Nephron (organoid): ENCODE results near the gene FYTTD1.

Source experiments
- H3K27ac Mint-ChIP-seq, 3 experiments: 2 replicates each; pipeline ENCODE4 v1.8.0; 2020; ENCODE audit warnings: mixed read lengths in 3 of 3, mild to moderate bottlenecking in 2 of 3, moderate library complexity in 1 of 3
- H3K27me3 Mint-ChIP-seq: 2 replicates; pipeline ENCODE4 v1.8.0; 2021; ENCODE audit warnings: low read depth, mild to moderate bottlenecking, moderate library complexity, mixed read lengths
- H3K36me3 Mint-ChIP-seq: 2 replicates; pipeline ENCODE4 v1.8.0; 2020; ENCODE audit warnings: low read depth, mixed read lengths
- H3K4me1 Mint-ChIP-seq: 2 replicates; pipeline ENCODE4 v1.8.0; 2020; ENCODE audit warnings: mixed read lengths
- H3K4me3 Mint-ChIP-seq, 3 experiments: 2 replicates each; pipeline ENCODE4 v1.8.0; 2020; ENCODE audit warnings: mild to moderate bottlenecking in 3 of 3, mixed read lengths in 3 of 3, moderate library complexity in 2 of 3
- H3K9me3 Mint-ChIP-seq: 2 replicates; pipeline ENCODE4 v1.8.0; 2020; ENCODE audit warnings: mixed read lengths
- TF ChIP-seq, protein P1 (sequence below), 3 experiments: fragments of 200-600 bp; sonication (generic); IDR thresholded peaks; one replicate each; pipeline ENCODE4 v1.5.0; 2021; ENCODE audit warnings: antibody characterized with exemption in 3 of 3; ENCODE audit not compliant: unreplicated experiment in 3 of 3

The FYTTD1 gene

DNA sequence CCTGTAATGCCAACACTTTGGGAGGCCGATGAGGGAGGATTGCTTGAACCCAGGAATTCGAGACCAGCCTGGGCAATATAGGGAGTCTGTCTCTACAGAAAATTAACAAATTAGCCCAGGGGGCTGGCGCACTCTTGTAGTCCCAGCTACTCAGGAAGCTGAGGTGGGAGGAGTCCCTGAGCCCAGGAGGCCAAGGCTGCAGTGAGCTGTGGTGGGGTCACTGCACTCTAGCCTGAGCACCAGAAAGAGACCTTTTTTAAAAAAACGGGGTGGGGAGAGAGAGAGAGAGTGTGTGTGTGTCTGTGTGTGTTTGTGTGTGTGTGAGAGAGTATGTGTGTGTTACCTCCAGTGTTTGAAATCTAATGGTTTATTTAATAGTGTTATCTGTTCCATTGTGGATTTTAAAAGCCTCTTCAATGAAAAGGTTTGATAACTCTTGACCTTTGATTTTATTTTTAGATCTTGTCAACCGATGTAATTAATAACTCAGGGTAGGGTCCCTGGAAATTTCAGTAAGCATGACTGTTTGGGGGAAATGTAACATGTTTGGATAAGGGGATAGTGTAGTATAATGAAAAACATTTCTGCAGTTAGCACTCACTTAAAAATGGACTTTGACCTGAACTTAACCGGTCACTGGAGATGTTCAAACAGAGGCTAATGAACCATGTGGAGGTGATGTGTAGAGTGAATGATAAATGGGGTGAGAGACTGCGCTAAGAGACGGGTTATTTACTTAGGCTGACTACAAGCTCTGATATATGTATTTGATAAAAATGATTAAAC is 71.1 kb downstream of the FYTTD1 start:
- Mint-ChIP-seq H3K4me1 (no peaks in the 10 kb centered on the region), H3K9me3 (no peaks in the 10 kb centered on the region), H3K4me3 (peak overlapping the region in 1 of 3 experiments; percentile 22), H3K27me3 (no peaks in the 10 kb centered on the region), H3K36me3 (peaks cover 57% of the 10 kb centered on the region), H3K27ac (peak overlapping the region in 2 of 3 experiments; percentile 14 to 27)
- TF ChIP-seq, protein P1, sequence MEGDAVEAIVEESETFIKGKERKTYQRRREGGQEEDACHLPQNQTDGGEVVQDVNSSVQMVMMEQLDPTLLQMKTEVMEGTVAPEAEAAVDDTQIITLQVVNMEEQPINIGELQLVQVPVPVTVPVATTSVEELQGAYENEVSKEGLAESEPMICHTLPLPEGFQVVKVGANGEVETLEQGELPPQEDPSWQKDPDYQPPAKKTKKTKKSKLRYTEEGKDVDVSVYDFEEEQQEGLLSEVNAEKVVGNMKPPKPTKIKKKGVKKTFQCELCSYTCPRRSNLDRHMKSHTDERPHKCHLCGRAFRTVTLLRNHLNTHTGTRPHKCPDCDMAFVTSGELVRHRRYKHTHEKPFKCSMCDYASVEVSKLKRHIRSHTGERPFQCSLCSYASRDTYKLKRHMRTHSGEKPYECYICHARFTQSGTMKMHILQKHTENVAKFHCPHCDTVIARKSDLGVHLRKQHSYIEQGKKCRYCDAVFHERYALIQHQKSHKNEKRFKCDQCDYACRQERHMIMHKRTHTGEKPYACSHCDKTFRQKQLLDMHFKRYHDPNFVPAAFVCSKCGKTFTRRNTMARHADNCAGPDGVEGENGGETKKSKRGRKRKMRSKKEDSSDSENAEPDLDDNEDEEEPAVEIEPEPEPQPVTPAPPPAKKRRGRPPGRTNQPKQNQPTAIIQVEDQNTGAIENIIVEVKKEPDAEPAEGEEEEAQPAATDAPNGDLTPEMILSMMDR (IDR thresholded peaks at IDR 0.05; ENCODE audit: unreplicated experiment in 3 of 3): no peak

GRCh38 chr3:197829397-197830045 is 79.8 kb downstream of the FYTTD1 start:
- Mint-ChIP-seq H3K27me3 (no peaks in the 10 kb centered on the region), H3K27ac (no peak overlapping the region), H3K4me3 (no peak overlapping the region), H3K4me1 (no peaks in the 10 kb centered on the region), H3K36me3 (peaks cover 66% of the 10 kb centered on the region), H3K9me3 (no peaks in the 10 kb centered on the region)
- TF ChIP-seq, protein P1 (IDR thresholded peaks at IDR 0.05; ENCODE audit: unreplicated experiment in 3 of 3): no peak

DNA sequence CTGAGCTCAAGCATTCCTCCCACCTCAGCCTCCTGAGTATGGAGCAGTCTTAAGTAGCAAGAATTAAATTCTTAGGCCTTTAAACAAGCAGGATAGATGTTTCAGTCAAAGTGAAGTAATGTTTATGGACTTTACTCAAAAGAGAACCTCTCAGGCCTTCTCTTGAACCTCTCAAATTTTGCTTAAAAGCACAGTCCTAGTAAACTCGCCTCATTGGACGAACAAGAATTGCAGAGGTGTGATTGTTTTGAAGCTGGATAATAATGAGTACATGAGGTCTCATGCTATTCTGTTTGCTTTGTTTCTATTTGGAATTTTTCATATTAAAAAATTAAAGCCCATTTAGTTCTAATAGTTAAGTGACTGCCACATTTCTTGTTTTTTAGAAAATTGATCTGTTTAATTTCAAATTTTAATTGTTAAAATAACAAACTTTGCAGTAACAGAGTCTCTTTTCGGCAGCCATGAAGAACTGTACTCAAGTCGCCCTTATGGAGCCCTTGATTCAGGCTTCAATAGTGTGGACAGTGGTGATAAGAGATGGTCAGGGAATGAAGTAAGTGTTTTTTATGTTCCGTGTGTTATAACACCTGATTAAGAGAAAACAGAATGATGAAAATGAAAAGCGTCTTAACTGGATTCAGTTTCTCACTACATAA is 80.8 kb downstream of the FYTTD1 start:
- Mint-ChIP-seq H3K4me1 (peaks cover 1% of the 10 kb centered on the region), H3K27ac (no peak overlapping the region), H3K36me3 (peaks cover 63% of the 10 kb centered on the region), H3K4me3 (no peak overlapping the region), H3K27me3 (no peaks in the 10 kb centered on the region), H3K9me3 (no peaks in the 10 kb centered on the region)
- TF ChIP-seq, protein P1 (IDR thresholded peaks at IDR 0.05; ENCODE audit: unreplicated experiment in 3 of 3): no peak

- H3K27ac Mint-ChIP-seq: no peak overlapping the region
Observed at GRCh38 chr3:197830967-197831313, 81.3 kb downstream of the FYTTD1 start.

GRCh38 chr3:197833930-197834715 is 84.4 kb downstream of the FYTTD1 start:
- Mint-ChIP-seq H3K27me3 (no peaks in the 10 kb centered on the region), H3K36me3 (peaks cover 53% of the 10 kb centered on the region), H3K27ac (no peak overlapping the region), H3K4me1 (peaks cover 4% of the 10 kb centered on the region), H3K9me3 (no peaks in the 10 kb centered on the region), H3K4me3 (no peak overlapping the region)
- TF ChIP-seq, protein P1 (IDR thresholded peaks at IDR 0.05; ENCODE audit: unreplicated experiment in 3 of 3): no peak

More at GRCh38 chr3:197830967-197831313, 81.3 kb downstream of the FYTTD1 start:
- Mint-ChIP-seq H3K27me3 (no peaks in the 10 kb centered on the region), H3K36me3 (peaks cover 65% of the 10 kb centered on the region), H3K4me1 (peaks cover 4% of the 10 kb centered on the region), H3K4me3 (no peak overlapping the region), H3K9me3 (no peaks in the 10 kb centered on the region)
- TF ChIP-seq, protein P1 (IDR thresholded peaks at IDR 0.05; ENCODE audit: unreplicated experiment in 3 of 3): no peak
